ENCODE measurements around the gene IGSF8. TPM values are rescaled to one million over a fixed set of nuclear protein-coding genes. Genes with fewer than 3 reads are reported as not detected.

Gene IGSF8
- total and polyA plus RNA-seq, 2 donors (not counting 3 experiments of a cell fraction or from before 2014, with no cell fraction given), result 9.5 to 17.5 TPM

GRCh38 chr1:160053548-160054365, 44.7 kb downstream of the IGSF8 start:
- H3K4me2 ChIP-seq (ENCODE audit: insufficient read depth, low read length), result no peak overlapping the region
- no peaks in the 10 kb centered on the region for H4K20me1 ChIP-seq (replicated peaks; ENCODE audit: control insufficient read depth, extremely low read depth, insufficient read depth, low read length)
- no peaks in the 10 kb centered on the region for H3K9me1 ChIP-seq (replicated peaks; ENCODE audit: control insufficient read depth, extremely low read depth, insufficient read depth, low read length)
- intact Hi-C loops (cut with micrococcal nuclease), result no loop called here
- no peaks in the 10 kb centered on the region for H3K36me3 ChIP-seq (ENCODE audit: control insufficient read depth in 2 of 2, extremely low read depth in 1 of 2, insufficient read depth in 2 of 2, low read length in 2 of 2)
- peaks cover 11 to 27% of the 10 kb centered on the region in 2 experiments for H3K27me3 ChIP-seq (ENCODE audit: control insufficient read depth in 2 of 2, insufficient read depth in 2 of 2, low read length in 2 of 2)
- dilution Hi-C loops (cut with MboI; ENCODE audit: extremely low pct_ligation_motif_present, low sequenced_read_pairs), result no loop called here
- no TSS peak for BruUV-seq (replicated peaks)
- H3K79me2 ChIP-seq (ENCODE audit: control insufficient read depth, insufficient read depth, low read length), result no peaks in the 10 kb centered on the region
- no peak overlapping the region for H3K9ac ChIP-seq (replicated peaks; ENCODE audit: extremely low read depth, insufficient read depth, low read length)
- no peak overlapping the region for H3K4me3 ChIP-seq (replicated peaks in 1 of 3; ENCODE audit: insufficient read depth in 1 of 3, low read depth in 1 of 3, low read length in 3 of 3)
- no peak for DNase-seq (ENCODE audit: low read depth, low spot score)
- TF ChIP-seq JUN (IDR thresholded peaks at IDR 0.05; ENCODE audit: borderline replicate concordance, insufficient read depth, insufficient read length, low read depth) (no peak), GATA2 (IDR thresholded peaks at IDR 0.05; ENCODE audit: insufficient read depth, insufficient read length, low read depth, low read length) (no peak), POLR2AphosphoS5 (IDR thresholded peaks at IDR 0.05; ENCODE audit: insufficient read depth, low read depth, low read length) (no peak), POLR2A (IDR thresholded peaks at IDR 0.05; ENCODE audit: low read depth, low read length) (no peak), MAX (IDR thresholded peaks at IDR 0.05; ENCODE audit: insufficient read depth, insufficient read length) (no peak), EZH2 (IDR thresholded peaks at IDR 0.05; ENCODE audit: borderline replicate concordance, low read depth, low read length, severe bottlenecking) (no peak), MYC (IDR thresholded peaks at IDR 0.05; ENCODE audit: low read depth, low read length) (no peak), FOS (IDR thresholded peaks at IDR 0.05; ENCODE audit: borderline replicate concordance, insufficient read depth, low read length) (no peak)
- TF ChIP-seq, protein P1, sequence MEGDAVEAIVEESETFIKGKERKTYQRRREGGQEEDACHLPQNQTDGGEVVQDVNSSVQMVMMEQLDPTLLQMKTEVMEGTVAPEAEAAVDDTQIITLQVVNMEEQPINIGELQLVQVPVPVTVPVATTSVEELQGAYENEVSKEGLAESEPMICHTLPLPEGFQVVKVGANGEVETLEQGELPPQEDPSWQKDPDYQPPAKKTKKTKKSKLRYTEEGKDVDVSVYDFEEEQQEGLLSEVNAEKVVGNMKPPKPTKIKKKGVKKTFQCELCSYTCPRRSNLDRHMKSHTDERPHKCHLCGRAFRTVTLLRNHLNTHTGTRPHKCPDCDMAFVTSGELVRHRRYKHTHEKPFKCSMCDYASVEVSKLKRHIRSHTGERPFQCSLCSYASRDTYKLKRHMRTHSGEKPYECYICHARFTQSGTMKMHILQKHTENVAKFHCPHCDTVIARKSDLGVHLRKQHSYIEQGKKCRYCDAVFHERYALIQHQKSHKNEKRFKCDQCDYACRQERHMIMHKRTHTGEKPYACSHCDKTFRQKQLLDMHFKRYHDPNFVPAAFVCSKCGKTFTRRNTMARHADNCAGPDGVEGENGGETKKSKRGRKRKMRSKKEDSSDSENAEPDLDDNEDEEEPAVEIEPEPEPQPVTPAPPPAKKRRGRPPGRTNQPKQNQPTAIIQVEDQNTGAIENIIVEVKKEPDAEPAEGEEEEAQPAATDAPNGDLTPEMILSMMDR (IDR thresholded peaks at IDR 0.05; ENCODE audit: extremely low read depth in 1 of 2, insufficient read depth in 1 of 2, low read depth in 1 of 2, low read length in 2 of 2), result no peak
- no peaks in the 10 kb centered on the region for H3K9me3 ChIP-seq (replicated peaks; ENCODE audit: control insufficient read depth, insufficient read depth, low read length)
- POLR2A ChIA-PET, result no interaction called here
- no peaks in the 10 kb centered on the region for H3K4me1 ChIP-seq (ENCODE audit: control insufficient read depth, extremely low read depth, insufficient read depth, low read length)
- H3K27ac ChIP-seq (ENCODE audit: insufficient read depth, low read depth, low read length), result no peak overlapping the region
- no peak overlapping the region for H2AFZ ChIP-seq (ENCODE audit: low read depth, low read length)
- no peak for FAIRE-seq
- CTCF ChIA-PET, result interaction anchor here (1.2 kb wide), 1 partner anchor 9 kb away, joined by 4 read pairs; no protein-coding TSS in a partner anchor
